ENCODE measurements around the gene GABBR1.

Gene GABBR1

GRCh38 chr6:29516108-29516507 is 116.9 kb downstream of the GABBR1 start:
- TF ChIP-seq USF1 (IDR thresholded peaks at IDR 0.05): no peak
- TF ChIP-seq TCF12 (IDR thresholded peaks at IDR 0.05; ENCODE audit: low read depth): no peak
- TF ChIP-seq MAX (IDR thresholded peaks at IDR 0.05): no peak
- no peak for TF ChIP-seq YY1 (IDR thresholded peaks at IDR 0.05; ENCODE audit: low read depth)
- TF ChIP-seq EP300 (IDR thresholded peaks at IDR 0.05; ENCODE audit: borderline replicate concordance): no peak
- TF ChIP-seq CEBPB (IDR thresholded peaks at IDR 0.05): no peak
- no peak for TF ChIP-seq TAF1 (IDR thresholded peaks at IDR 0.05; ENCODE audit: low read depth)
- TF ChIP-seq NFIC (IDR thresholded peaks at IDR 0.05): no peak
- TF ChIP-seq EGR1 (IDR thresholded peaks at IDR 0.05): no peak
- TF ChIP-seq RAD21 (IDR thresholded peaks at IDR 0.05; ENCODE audit: low read depth): no peak
- no peak for TF ChIP-seq ZBTB7A (IDR thresholded peaks at IDR 0.05; ENCODE audit: low read depth)
- no peak for TF ChIP-seq CREB1 (IDR thresholded peaks at IDR 0.05; ENCODE audit: low read depth)

- no peak for TF ChIP-seq TEAD4 (IDR thresholded peaks at IDR 0.05)
- TF ChIP-seq USF1 (IDR thresholded peaks at IDR 0.05): no peak
- TF ChIP-seq TAF1 (IDR thresholded peaks at IDR 0.05; ENCODE audit: low read depth): no peak
- TF ChIP-seq CEBPB (IDR thresholded peaks at IDR 0.05): no peak
- TF ChIP-seq RAD21 (IDR thresholded peaks at IDR 0.05; ENCODE audit: low read depth): no peak
- no peak for TF ChIP-seq REST (IDR thresholded peaks at IDR 0.05; ENCODE audit: low read depth)
- no peak for TF ChIP-seq NFIC (IDR thresholded peaks at IDR 0.05)
- no peak for TF ChIP-seq MAX (IDR thresholded peaks at IDR 0.05)
- no peak for TF ChIP-seq FOXM1 (IDR thresholded peaks at IDR 0.05; ENCODE audit: borderline replicate concordance, low read depth)
- TF ChIP-seq EGR1 (IDR thresholded peaks at IDR 0.05): no peak
- no peak for TF ChIP-seq YY1 (IDR thresholded peaks at IDR 0.05; ENCODE audit: low read depth)
- no peak for TF ChIP-seq EP300 (IDR thresholded peaks at IDR 0.05; ENCODE audit: borderline replicate concordance)
- TF ChIP-seq ZBTB7A (IDR thresholded peaks at IDR 0.05; ENCODE audit: low read depth): no peak
- no peak for TF ChIP-seq TCF12 (IDR thresholded peaks at IDR 0.05; ENCODE audit: low read depth)
- no peak for TF ChIP-seq CREB1 (IDR thresholded peaks at IDR 0.05; ENCODE audit: low read depth)
Observed at GRCh38 chr6:29510746-29511300, 122.2 kb downstream of the GABBR1 start.

GRCh38 chr6:29510202-29510601 is 122.8 kb downstream of the GABBR1 start:
- no peak for TF ChIP-seq CEBPB (IDR thresholded peaks at IDR 0.05)
- TF ChIP-seq MAX (IDR thresholded peaks at IDR 0.05): no peak
- no peak for TF ChIP-seq USF1 (IDR thresholded peaks at IDR 0.05)
- no peak for TF ChIP-seq NFIC (IDR thresholded peaks at IDR 0.05)
- no peak for TF ChIP-seq ZBTB7A (IDR thresholded peaks at IDR 0.05; ENCODE audit: low read depth)
- no peak for TF ChIP-seq EGR1 (IDR thresholded peaks at IDR 0.05)
- no peak for TF ChIP-seq TAF1 (IDR thresholded peaks at IDR 0.05; ENCODE audit: low read depth)
- TF ChIP-seq YY1 (IDR thresholded peaks at IDR 0.05; ENCODE audit: low read depth): no peak
- no peak for TF ChIP-seq FOXM1 (IDR thresholded peaks at IDR 0.05; ENCODE audit: borderline replicate concordance, low read depth)
- TF ChIP-seq TCF12 (IDR thresholded peaks at IDR 0.05; ENCODE audit: low read depth): no peak
- no peak for TF ChIP-seq EP300 (IDR thresholded peaks at IDR 0.05; ENCODE audit: borderline replicate concordance)
- no peak for TF ChIP-seq RAD21 (IDR thresholded peaks at IDR 0.05; ENCODE audit: low read depth)
- no peak for TF ChIP-seq REST (IDR thresholded peaks at IDR 0.05; ENCODE audit: low read depth)
- no peak for TF ChIP-seq TEAD4 (IDR thresholded peaks at IDR 0.05)
- TF ChIP-seq CREB1 (IDR thresholded peaks at IDR 0.05; ENCODE audit: low read depth): no peak
